Measurements from ENCODE around the gene RASAL2. TPM values are rescaled to one million over a fixed set of nuclear protein-coding genes. Genes with fewer than 3 reads are reported as not detected.

Gene RASAL2
- total and polyA plus RNA-seq, 2 of the 13 experiments (the other 11 are each of a cell fraction or from before 2014, with no cell fraction given), result 5.4 to 5.9 TPM

GRCh38 chr1:178055779-178056471 is 38.0 kb upstream of the RASAL2 start (continued):
- no peak for TF ChIP-seq BORCS8-MEF2B (CRISPR knock-in tag; IDR thresholded peaks at IDR 0.05)
- no peak for TF ChIP-seq E2F2 (CRISPR knock-in tag; IDR thresholded peaks at IDR 0.05; ENCODE audit: borderline replicate concordance)
- no peak for TF ChIP-seq GRHL1 (CRISPR knock-in tag; conservative IDR thresholded peaks at IDR 0.05)
- TF ChIP-seq NFKB2 (CRISPR knock-in tag; IDR thresholded peaks at IDR 0.05; ENCODE audit: borderline replicate concordance), result no peak
- no peak for TF ChIP-seq KDM3A (CRISPR knock-in tag; IDR thresholded peaks at IDR 0.05; ENCODE audit: low read depth)
- no peak for TF ChIP-seq BRD4 (CRISPR knock-in tag; IDR thresholded peaks at IDR 0.05)
- TF ChIP-seq ZNF570 (CRISPR knock-in tag; IDR thresholded peaks at IDR 0.05; ENCODE audit: borderline replicate concordance), result no peak
- no peak for TF ChIP-seq TOPORS (CRISPR knock-in tag; IDR thresholded peaks at IDR 0.05)
- no peak for TF ChIP-seq ZC3H4 (CRISPR knock-in tag; IDR thresholded peaks at IDR 0.05; ENCODE audit: borderline replicate concordance)
- no peak for TF ChIP-seq ZNF484 (CRISPR knock-in tag; IDR thresholded peaks at IDR 0.05; ENCODE audit: borderline replicate concordance, low read depth)
- peak; percentile 85 for TF ChIP-seq CTCF (CRISPR knock-in tag; IDR thresholded peaks at IDR 0.05)
- no peak for TF ChIP-seq LRRFIP1 (CRISPR knock-in tag; conservative IDR thresholded peaks at IDR 0.05)
- TF ChIP-seq HMGXB4 (CRISPR knock-in tag; IDR thresholded peaks at IDR 0.05; ENCODE audit: borderline replicate concordance in 1 of 2, low read depth in 1 of 2), result peak; percentile 70 to 82
- TF ChIP-seq ZMAT5 (CRISPR knock-in tag; IDR thresholded peaks at IDR 0.05; ENCODE audit: borderline replicate concordance, low read depth), result no peak
- TF ChIP-seq POLR2G (IDR thresholded peaks at IDR 0.05; ENCODE audit: low read depth, low read length), result peak; percentile 58; the same call in 1 of the 2 replicates
- peak; percentile 41; the same call in 1 of the 2 replicates for TF ChIP-seq HNF1B (CRISPR knock-in tag; IDR thresholded peaks at IDR 0.05)

All from HepG2 (cell line).